SU-DHL-6 (cell line): Measurements from ENCODE around the gene NUP98.

ENCODE experiments used
- H2AFZ ChIP-seq: fragments of 200-600 bp; sonication (generic); 2 replicates; pipeline ENCODE4 v1.6.1; 2014; ENCODE audit warnings: low read depth, mild to moderate bottlenecking, moderate library complexity, mixed read lengths, antibody characterized with exemption, low read length; ENCODE audit not compliant: severe bottlenecking
- H3F3A ChIP-seq: fragments of 200-600 bp; shearing (Covaris generic); 2 replicates; pipeline ENCODE4 v1.6.0; 2016; ENCODE audit warnings: antibody characterized with exemption, mild to moderate bottlenecking; ENCODE audit not compliant: insufficient read depth
- H3K27ac ChIP-seq: fragments of 200-600 bp; sonication (generic); 2 replicates; pipeline ENCODE4 v1.5.1; 2016; ENCODE audit warnings: low read depth, mild to moderate bottlenecking, low read length, moderate library complexity, mixed read lengths
- H3K27me3 ChIP-seq: fragments of 200-600 bp; sonication (generic), shearing (Covaris generic); 2 replicates; pipeline ENCODE4 v1.6.0; 2014; ENCODE audit warnings: mild to moderate bottlenecking, low read length
- H3K36me3 ChIP-seq: fragments of 200-600 bp; sonication (generic); 2 replicates; pipeline ENCODE4 v1.6.1; 2014; ENCODE audit warnings: mild to moderate bottlenecking, low read length, mixed read lengths
- H3K4me2 ChIP-seq: fragments of 300-600, 200-600 bp; shearing (Covaris generic), sonication (generic); 2 replicates; pipeline ENCODE4 v1.6.0; 2014; ENCODE audit warnings: low read length, low read depth, mild to moderate bottlenecking; ENCODE audit not compliant: poor library complexity, severe bottlenecking
- H3K4me3 ChIP-seq: fragments of 200-600 bp; sonication (generic); 2 replicates; pipeline ENCODE4 v1.5.1; 2014; ENCODE audit warnings: antibody characterized with exemption, low read length, mild to moderate bottlenecking, mixed read lengths; ENCODE audit not compliant: insufficient read depth, poor library complexity, severe bottlenecking
- H3K79me2 ChIP-seq: fragments of 200-600 bp; sonication (generic); 2 replicates; pipeline ENCODE4 v1.6.1; 2014; ENCODE audit warnings: mild to moderate bottlenecking, low read length, moderate library complexity; ENCODE audit not compliant: insufficient read depth
- H3K9ac ChIP-seq: fragments of 200-600 bp; sonication (generic); 2 replicates; pipeline ENCODE4 v1.7.0; 2014; ENCODE audit warnings: mild to moderate bottlenecking, low read length
- H3K9me2 ChIP-seq: fragments of 200-600 bp; sonication (generic); replicated peaks from 2 replicates; pipeline ENCODE4 v1.6.1; 2014; ENCODE audit warnings: low read length; ENCODE audit not compliant: insufficient read depth
- H3K9me3 ChIP-seq: fragments of 200-600 bp; sonication (generic); 2 replicates; pipeline ENCODE4 v1.6.1; 2014; ENCODE audit warnings: low read length, mixed read lengths; ENCODE audit not compliant: insufficient read depth
- H4K20me1 ChIP-seq: fragments of 200-600 bp; sonication (generic); 2 replicates; pipeline ENCODE4 v1.6.1; 2014; ENCODE audit warnings: low read depth, mild to moderate bottlenecking, antibody characterized with exemption, low read length, moderate library complexity, mixed read lengths
- EZH2phosphoT487 ChIP-seq: fragments of 200-600 bp; sonication (generic), shearing (Covaris generic); conservative IDR thresholded peaks from 2 replicates; pipeline ENCODE4 v1.6.1; 2018; ENCODE audit warnings: mild to moderate bottlenecking, antibody characterized with exemption, low read length, moderate library complexity, mixed read lengths
- TF ChIP-seq, protein P1 (sequence below): fragments of 200-600 bp; sonication (generic); IDR thresholded peaks from one replicate; pipeline ENCODE4 v1.5.1; 2017; ENCODE audit warnings: antibody characterized with exemption, mild to moderate bottlenecking, low read length, moderate library complexity; ENCODE audit not compliant: insufficient read depth, poor library complexity, severe bottlenecking

Gene NUP98

DNA sequence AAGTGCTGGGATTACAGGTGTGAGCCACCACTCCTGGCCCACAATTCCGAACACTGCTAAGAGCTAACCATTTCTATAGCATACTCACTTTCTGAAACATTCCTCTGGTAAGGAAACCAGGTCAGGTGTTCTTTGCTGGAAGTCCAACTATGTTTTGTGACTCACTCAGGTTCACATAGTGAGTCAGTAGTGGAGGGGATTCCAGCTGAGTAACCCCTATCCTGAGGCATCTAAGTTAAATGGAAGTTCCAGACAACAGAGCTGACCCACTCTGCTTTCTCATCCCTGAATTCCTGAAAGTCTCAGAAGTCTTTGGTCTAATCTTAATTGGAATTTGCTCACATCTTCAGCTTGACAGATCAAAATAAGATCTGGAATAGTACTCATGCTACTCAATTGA lies 123.2 kb downstream of the NUP98 start:
- no peak overlapping the region for H3K4me3 ChIP-seq
- H3K9me2 ChIP-seq: no peaks in the 10 kb centered on the region
- no peak overlapping the region for H2AFZ ChIP-seq
- no peak overlapping the region for H3K4me2 ChIP-seq
- H3K27me3 ChIP-seq: no peaks in the 10 kb centered on the region
- no peaks in the 10 kb centered on the region for H3F3A ChIP-seq
- no peaks in the 10 kb centered on the region for H3K79me2 ChIP-seq
- no peak overlapping the region for H3K9ac ChIP-seq
- H3K36me3 ChIP-seq: peaks cover 39% of the 10 kb centered on the region
- no peaks in the 10 kb centered on the region for H3K9me3 ChIP-seq
- no peaks in the 10 kb centered on the region for H4K20me1 ChIP-seq
- no peak overlapping the region for H3K27ac ChIP-seq
- TF ChIP-seq, protein P1, sequence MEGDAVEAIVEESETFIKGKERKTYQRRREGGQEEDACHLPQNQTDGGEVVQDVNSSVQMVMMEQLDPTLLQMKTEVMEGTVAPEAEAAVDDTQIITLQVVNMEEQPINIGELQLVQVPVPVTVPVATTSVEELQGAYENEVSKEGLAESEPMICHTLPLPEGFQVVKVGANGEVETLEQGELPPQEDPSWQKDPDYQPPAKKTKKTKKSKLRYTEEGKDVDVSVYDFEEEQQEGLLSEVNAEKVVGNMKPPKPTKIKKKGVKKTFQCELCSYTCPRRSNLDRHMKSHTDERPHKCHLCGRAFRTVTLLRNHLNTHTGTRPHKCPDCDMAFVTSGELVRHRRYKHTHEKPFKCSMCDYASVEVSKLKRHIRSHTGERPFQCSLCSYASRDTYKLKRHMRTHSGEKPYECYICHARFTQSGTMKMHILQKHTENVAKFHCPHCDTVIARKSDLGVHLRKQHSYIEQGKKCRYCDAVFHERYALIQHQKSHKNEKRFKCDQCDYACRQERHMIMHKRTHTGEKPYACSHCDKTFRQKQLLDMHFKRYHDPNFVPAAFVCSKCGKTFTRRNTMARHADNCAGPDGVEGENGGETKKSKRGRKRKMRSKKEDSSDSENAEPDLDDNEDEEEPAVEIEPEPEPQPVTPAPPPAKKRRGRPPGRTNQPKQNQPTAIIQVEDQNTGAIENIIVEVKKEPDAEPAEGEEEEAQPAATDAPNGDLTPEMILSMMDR: no peak
- no peak for TF ChIP-seq EZH2phosphoT487

DNA sequence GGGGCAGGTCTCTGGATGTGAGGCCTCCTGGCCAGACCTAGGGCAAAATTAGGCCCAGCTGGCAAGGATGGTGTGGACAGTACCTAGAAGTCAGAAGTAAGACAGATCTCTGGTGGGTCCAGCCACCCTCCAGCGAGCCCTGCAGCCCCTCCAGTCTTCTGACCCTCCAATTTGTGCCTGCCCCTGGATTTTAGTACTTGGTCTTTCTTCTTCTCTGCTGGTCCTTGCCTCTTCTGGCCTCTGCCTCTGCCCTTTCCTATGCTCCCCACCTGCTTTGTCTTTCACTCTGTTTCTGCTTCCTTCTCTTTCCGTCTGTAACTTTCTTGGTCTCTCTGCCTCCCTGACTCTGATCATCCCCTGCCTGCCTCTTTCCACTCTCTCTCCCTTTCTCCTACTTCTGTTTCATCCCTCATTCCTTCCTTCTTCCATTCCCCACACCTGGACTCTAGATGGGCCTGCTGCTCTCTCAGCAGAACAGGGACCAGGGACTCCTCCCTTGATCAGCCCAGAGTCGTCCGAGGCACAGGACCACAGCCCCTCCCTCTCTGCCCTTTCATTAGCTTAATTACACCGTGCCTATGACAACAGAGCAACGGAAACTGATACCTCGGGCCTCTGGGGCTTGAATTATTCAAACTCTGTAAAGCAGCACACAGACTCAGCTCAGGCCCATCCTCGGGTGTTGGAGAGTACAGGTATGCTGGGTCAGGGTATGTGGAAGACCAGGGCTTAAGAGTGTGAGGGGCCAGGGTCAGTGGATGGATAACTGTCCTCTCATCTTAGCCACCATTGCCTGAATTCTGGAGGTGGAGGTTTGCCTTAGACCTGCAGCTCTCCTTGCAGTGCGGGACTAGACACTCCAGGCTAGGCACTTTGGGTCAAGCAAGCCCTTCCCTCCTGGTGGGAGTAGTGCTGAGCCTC lies 125.8 kb downstream of the NUP98 start, which contains the start of gene CHRNA10:
CHRNA10 (minus strand) TSS at position 51 of the 921 bp plus-strand sequence. CDS start 72 bp downstream, outside the sequence.
- H3K9me2 ChIP-seq: no peaks in the 10 kb centered on the region

DNA sequence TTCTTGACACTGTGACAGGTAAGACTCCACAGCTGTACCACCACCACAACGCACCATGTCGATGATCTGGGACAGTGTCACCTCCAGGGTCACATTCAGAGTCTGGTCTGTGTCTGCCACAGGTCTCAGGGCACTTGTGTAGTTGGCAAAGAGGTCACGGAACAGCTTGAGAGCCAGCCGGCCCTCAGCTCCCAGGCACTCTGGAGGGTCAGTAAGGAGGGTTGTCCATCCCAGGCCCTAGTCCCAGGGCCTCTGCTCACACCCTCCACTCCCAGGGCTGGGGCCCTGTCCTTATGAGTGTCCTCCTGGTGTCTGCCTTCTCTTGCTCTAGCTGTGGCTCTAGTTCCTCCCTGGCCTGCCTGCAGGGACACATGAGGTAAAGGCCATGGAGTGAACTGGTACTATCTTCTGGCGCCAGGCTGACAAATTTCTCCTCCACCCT lies 127.6 kb downstream of the NUP98 start:
- Histone ChIP-seq H2AFZ (no peak overlapping the region), H3K27ac (no peak overlapping the region), H3K27me3 (no peaks in the 10 kb centered on the region), H3K9me3 (no peaks in the 10 kb centered on the region), H3K9ac (no peak overlapping the region), H3K4me3 (no peak overlapping the region), H3K9me2 (no peaks in the 10 kb centered on the region), H3K4me2 (no peak overlapping the region), H4K20me1 (no peaks in the 10 kb centered on the region), H3F3A (no peaks in the 10 kb centered on the region), H3K36me3 (peaks cover 7% of the 10 kb centered on the region; the same call in 1 of the 2 replicates), H3K79me2 (no peaks in the 10 kb centered on the region)
- TF ChIP-seq EZH2phosphoT487: no peak

More for the DNA sequence above, 125.8 kb downstream of the NUP98 start, which contains the start of gene CHRNA10:
- Histone ChIP-seq H3K27ac (no peak within 1 kb of the TSS), H3K4me3 (no peak within 1 kb of the TSS), H3F3A (no peaks in the 10 kb centered on the region), H3K9me3 (no peaks in the 10 kb centered on the region), H4K20me1 (no peaks in the 10 kb centered on the region), H3K79me2 (no peaks in the 10 kb centered on the region), H3K4me2 (no peak within 1 kb of the TSS), H2AFZ (no peak within 1 kb of the TSS), H3K27me3 (no peaks in the 10 kb centered on the region), H3K9ac (no peak within 1 kb of the TSS), H3K36me3 (peaks cover 23% of the 10 kb centered on the region; the same call in 1 of the 2 replicates)
- TF ChIP-seq, protein P1: no peak

DNA sequence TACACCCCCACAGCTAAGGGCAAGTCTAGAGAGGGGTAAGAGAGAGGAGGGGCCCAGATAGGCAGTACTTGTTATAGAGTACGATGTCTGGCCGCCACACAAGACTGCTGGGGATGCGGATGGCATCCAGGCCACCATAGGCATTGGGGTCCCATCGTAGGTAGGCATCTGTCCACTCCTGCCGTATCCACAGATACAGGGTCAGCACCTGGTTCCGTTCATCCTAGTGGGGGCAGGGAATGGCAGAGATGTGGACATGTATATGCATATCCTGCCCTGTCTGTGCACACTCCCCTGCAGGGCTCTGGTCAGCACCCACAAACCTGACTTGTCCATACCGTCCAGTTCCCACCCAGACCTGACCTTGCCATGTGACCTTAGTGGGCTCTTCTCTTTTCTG lies 128.2 kb downstream of the NUP98 start:
- TF ChIP-seq, protein P1: no peak
- no peak for TF ChIP-seq EZH2phosphoT487
- H4K20me1 ChIP-seq: no peaks in the 10 kb centered on the region
- no peak overlapping the region for H3K9ac ChIP-seq
- H3K27me3 ChIP-seq: no peaks in the 10 kb centered on the region
- no peak overlapping the region for H3K4me3 ChIP-seq
- peaks cover 2% of the 10 kb centered on the region; the same call in 1 of the 2 replicates for H3K36me3 ChIP-seq
- H2AFZ ChIP-seq: no peak overlapping the region
- H3K4me2 ChIP-seq: no peak overlapping the region
- H3K27ac ChIP-seq: no peak overlapping the region
- no peaks in the 10 kb centered on the region for H3K9me3 ChIP-seq
- no peaks in the 10 kb centered on the region for H3F3A ChIP-seq
- H3K9me2 ChIP-seq: no peaks in the 10 kb centered on the region
- no peaks in the 10 kb centered on the region for H3K79me2 ChIP-seq
